Kidney capillary endothelial cell (primary cell): ENCODE results near the gene BCL2.
"Not testable (repeated sequence)": the region's sequence is repeated elsewhere in the genome, so short reads cannot be mapped to it uniquely, and the experiment has no call there.

ENCODE experiments used
- DNase-seq: peaks from one replicate; pipeline ENCODE4 v3.0.0-alpha.2; 2018; ENCODE audit warnings: low spot score

The BCL2 gene

GRCh38 chr18:63258749-63259566, 60.6 kb downstream of the BCL2 start:
- DNase-seq = no peak

DNA sequence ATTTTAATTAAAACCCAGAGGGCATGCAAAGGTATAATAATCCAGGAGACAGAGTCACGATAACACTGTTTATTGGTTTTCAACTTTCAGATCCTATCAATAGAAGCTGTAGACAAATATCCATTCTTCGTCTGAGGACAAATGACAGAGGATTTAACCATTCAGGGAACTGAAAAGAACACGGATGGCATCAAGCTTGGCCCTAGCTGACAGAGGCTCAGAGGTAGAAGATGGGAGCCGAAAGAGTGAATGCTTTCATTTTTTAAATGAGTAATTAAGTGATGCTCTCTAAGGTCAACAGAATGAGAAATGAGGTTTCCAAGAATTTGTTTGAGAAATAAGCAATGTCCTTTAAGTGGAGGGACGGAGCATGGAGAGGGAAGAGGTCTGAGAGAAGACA, 62.1 kb downstream of the BCL2 start:
- DNase-seq = no peak

- DNase-seq = no peak
These were observed 64.1 kb downstream of the BCL2 start for GRCh38 chr18:63255435-63255834.

DNA sequence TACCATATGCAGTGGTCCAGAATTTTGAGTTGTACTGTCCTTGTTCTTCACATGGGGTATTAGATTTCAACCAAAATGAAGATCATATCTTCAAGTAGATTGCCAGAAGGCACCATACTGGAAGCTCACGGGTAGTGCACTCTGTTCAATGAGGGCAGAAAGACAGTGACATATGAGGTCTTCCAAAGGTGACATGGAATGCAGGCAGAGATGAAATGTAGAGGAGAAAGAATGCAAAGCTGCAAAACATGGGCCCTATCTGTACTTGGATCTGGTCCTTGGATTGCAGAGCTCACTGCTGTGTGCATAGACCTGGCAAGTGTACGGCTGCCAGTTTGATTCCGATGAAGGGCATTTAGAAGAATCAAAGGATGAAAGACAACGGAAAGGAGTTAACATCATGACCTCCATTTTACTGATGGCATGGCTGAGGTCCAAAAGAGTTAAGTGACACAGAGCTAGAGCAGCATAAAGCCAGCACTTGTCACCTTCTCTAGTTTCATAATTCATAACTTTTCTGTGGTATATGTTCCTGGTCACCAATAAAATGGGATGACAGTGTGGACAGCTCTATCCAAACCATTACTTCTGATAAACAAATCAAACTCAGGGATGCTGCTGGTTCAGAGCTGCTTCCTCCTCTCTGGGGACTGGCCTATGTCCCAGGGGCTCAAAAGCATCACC, 64.7 kb downstream of the BCL2 start:
- no peak for DNase-seq

- no peak for DNase-seq
These were observed 65.9 kb downstream of the BCL2 start for GRCh38 chr18:63253428-63254372.

DNA sequence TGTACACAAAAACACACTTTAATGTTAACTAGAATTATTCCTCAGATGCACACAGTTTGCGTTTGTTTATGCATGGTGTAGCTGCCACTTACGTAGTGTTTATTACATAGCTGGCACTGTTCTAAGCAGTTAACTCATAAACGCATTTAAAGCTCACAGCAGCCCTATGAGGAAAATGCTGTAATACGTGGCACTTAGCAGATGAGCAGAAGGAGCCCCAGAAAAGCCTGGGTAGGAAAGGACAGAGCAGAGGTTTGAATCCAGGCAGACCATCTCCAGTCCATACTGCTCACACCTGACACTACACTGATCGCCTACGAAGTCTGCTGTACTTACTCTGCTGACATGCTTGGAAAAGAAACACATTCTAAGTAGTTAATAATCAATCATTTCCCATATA, 66.6 kb downstream of the BCL2 start:
- DNase-seq = no peak

GRCh38 chr18:63249771-63250170, 69.8 kb downstream of the BCL2 start:
- no peak for DNase-seq

GRCh38 chr18:63247926-63248325, 71.6 kb downstream of the BCL2 start:
- no peak for DNase-seq

GRCh38 chr18:63247506-63247905, 72.1 kb downstream of the BCL2 start:
- DNase-seq = no peak

DNA sequence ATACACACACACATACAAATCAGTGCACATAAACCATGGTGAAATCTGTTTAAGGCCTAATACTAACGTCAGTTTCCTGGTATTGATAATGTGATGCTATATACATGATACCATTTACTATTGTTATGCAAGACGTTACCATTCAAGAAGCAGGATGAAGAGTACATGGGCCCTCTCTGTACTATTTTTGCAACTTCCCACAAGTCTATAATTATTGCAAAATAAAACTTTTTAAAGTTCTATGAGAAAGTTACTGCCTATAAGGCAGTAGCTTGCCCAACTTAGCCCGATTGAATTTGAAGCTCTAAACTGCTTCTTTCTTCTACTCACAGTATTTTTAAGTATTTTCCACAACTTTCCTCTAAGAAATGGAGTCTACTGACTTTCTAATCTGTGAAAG, 74.0 kb downstream of the BCL2 start:
- no peak for DNase-seq

DNA sequence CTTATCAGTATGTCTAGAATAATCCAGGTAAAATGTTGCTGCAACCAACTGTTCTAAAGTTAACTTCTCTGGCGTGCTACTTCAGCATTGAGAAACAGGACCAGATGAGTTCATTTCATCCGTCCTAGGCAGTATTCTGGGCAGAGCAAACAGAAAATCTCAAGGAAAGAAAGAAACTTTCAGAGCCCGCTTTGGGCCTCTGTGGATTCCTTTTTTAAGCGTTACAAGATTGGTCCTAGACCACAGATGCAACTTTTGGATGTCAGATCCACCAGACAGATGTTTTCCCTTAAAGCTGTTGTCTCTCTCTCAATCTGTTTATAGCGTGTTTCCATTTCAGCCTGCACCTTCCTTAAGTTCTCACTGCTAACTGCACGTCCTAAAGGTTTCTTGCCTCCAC, 75.0 kb downstream of the BCL2 start:
- DNase-seq = no peak

GRCh38 chr18:63241760-63242159, 77.8 kb downstream of the BCL2 start:
- DNase-seq = no peak

- DNase-seq = no peak
These were observed 78.3 kb downstream of the BCL2 start for GRCh38 chr18:63241317-63241712.

GRCh38 chr18:63240531-63241316, 78.8 kb downstream of the BCL2 start:
- DNase-seq = no peak

- no peak for DNase-seq
These were observed 80.9 kb downstream of the BCL2 start for GRCh38 chr18:63238693-63239075.

DNA sequence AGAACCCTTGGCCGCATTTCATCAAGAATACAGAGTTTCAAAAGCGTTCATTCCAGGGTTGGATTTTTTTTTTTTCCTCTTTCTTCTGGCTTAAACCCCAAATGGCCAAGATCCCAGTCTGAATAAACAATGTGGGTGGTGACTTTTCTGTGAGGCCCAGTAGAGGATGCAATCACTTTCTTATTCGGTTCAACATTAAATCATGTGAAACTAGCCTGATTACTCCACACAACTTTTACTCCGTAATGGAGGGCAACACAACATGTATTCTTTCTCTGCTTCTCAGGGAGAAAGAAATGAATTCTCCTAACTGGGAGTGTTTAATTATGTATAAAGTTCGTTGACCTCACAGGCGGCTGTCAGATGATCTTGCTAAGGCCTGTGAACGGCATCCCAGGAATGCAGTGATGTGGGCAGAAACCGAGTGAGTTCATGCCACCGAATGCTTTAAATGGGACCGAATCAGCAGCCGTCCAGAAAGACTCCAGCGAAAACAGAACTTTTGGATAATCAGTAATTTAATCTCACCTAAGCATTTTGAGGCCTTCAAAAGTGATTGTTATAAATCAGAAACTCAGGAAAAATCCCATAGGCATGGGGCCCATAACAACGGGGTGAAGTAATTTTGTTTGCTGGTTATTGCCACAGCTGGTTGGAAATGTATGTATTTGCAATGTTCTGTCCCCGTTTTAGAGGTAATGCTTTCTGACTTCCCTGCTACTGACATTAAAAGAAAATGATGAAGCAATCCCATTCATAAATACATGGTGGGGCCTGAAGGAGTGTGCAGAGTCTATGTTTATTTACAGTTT, 81.5 kb downstream of the BCL2 start:
- no peak for DNase-seq

- no peak for DNase-seq
These were observed 82.4 kb downstream of the BCL2 start for GRCh38 chr18:63236921-63237846.

- no peak for DNase-seq
These were observed 83.2 kb downstream of the BCL2 start for GRCh38 chr18:63236406-63236805.

DNA sequence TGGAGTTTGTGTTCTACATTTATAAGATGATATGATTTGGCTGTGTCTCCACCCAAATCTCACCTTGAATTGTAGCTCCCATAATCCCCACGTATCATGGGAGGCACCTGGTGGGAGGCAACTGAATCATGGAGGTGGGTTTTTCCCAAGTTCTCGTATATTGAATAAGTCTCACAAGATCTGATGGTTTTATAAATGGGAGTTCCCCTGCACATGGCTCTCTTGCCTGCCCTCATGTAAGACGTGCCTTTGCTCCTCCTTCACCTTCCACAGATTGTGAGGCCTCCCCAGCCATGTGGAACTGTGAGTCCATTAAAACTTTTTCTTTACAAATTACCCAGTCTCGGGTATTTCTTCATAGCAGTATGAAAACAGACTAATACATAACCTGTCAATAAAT, 83.6 kb downstream of the BCL2 start:
- not testable (repeated sequence) for DNase-seq

- no peak for DNase-seq
These were observed 84.7 kb downstream of the BCL2 start for GRCh38 chr18:63234841-63235240.
